Measurements from ENCODE around the gene ADAM23. TPM values are rescaled to one million over a fixed set of nuclear protein-coding genes. Genes with fewer than 3 reads are reported as not detected.

The ADAM23 gene
- total RNA-seq, 1 donor from 2014 or later: 20.2 TPM

GRCh38 chr2:206415618-206416243 lies 27.6 kb upstream of the ADAM23 start:
- H3K4me1 Mint-ChIP-seq (ENCODE audit: unreplicated experiment): no peaks in the 10 kb centered on the region
- H3K27ac Mint-ChIP-seq: no peak overlapping the region
- H3K27me3 Mint-ChIP-seq: peaks cover 17% of the 10 kb centered on the region
- H3K36me3 Mint-ChIP-seq: no peaks in the 10 kb centered on the region
- DNase-seq (ENCODE audit: extremely low spot score, unreplicated experiment): no peak
- TF ChIP-seq, protein P1, sequence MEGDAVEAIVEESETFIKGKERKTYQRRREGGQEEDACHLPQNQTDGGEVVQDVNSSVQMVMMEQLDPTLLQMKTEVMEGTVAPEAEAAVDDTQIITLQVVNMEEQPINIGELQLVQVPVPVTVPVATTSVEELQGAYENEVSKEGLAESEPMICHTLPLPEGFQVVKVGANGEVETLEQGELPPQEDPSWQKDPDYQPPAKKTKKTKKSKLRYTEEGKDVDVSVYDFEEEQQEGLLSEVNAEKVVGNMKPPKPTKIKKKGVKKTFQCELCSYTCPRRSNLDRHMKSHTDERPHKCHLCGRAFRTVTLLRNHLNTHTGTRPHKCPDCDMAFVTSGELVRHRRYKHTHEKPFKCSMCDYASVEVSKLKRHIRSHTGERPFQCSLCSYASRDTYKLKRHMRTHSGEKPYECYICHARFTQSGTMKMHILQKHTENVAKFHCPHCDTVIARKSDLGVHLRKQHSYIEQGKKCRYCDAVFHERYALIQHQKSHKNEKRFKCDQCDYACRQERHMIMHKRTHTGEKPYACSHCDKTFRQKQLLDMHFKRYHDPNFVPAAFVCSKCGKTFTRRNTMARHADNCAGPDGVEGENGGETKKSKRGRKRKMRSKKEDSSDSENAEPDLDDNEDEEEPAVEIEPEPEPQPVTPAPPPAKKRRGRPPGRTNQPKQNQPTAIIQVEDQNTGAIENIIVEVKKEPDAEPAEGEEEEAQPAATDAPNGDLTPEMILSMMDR (conservative IDR thresholded peaks at IDR 0.05): no peak
- no peak overlapping the region for H3K4me3 Mint-ChIP-seq
- no peaks in the 10 kb centered on the region for H3K9me3 Mint-ChIP-seq

GRCh38 chr2:206418968-206419367 lies 24.4 kb upstream of the ADAM23 start:
- no peak overlapping the region for H3K27ac Mint-ChIP-seq
- no peak for DNase-seq (ENCODE audit: extremely low spot score, unreplicated experiment)

GRCh38 chr2:206420721-206421120 lies 22.6 kb upstream of the ADAM23 start:
- Mint-ChIP-seq H3K27me3 (no peaks in the 10 kb centered on the region), H3K27ac (no peak overlapping the region), H3K4me3 (no peak overlapping the region), H3K36me3 (no peaks in the 10 kb centered on the region), H3K9me3 (no peaks in the 10 kb centered on the region), H3K4me1 (ENCODE audit: unreplicated experiment) (peaks cover 18% of the 10 kb centered on the region)
- DNase-seq (ENCODE audit: extremely low spot score, unreplicated experiment): no peak
- TF ChIP-seq, protein P1 (conservative IDR thresholded peaks at IDR 0.05): no peak

More at GRCh38 chr2:206418968-206419367, 24.4 kb upstream of the ADAM23 start:
- Mint-ChIP-seq H3K27me3 (peaks cover 5% of the 10 kb centered on the region), H3K4me1 (ENCODE audit: unreplicated experiment) (peaks cover 11% of the 10 kb centered on the region), H3K36me3 (no peaks in the 10 kb centered on the region), H3K9me3 (no peaks in the 10 kb centered on the region), H3K4me3 (no peak overlapping the region)
- TF ChIP-seq, protein P1 (conservative IDR thresholded peaks at IDR 0.05): no peak

GRCh38 chr2:206422493-206422892 lies 20.8 kb upstream of the ADAM23 start:
- Mint-ChIP-seq H3K36me3 (no peaks in the 10 kb centered on the region), H3K4me1 (ENCODE audit: unreplicated experiment) (peaks cover 18% of the 10 kb centered on the region), H3K27me3 (no peaks in the 10 kb centered on the region), H3K27ac (no peak overlapping the region), H3K9me3 (no peaks in the 10 kb centered on the region), H3K4me3 (no peak overlapping the region)
- TF ChIP-seq, protein P1 (conservative IDR thresholded peaks at IDR 0.05): no peak
- no peak for DNase-seq (ENCODE audit: extremely low spot score, unreplicated experiment)

DNA sequence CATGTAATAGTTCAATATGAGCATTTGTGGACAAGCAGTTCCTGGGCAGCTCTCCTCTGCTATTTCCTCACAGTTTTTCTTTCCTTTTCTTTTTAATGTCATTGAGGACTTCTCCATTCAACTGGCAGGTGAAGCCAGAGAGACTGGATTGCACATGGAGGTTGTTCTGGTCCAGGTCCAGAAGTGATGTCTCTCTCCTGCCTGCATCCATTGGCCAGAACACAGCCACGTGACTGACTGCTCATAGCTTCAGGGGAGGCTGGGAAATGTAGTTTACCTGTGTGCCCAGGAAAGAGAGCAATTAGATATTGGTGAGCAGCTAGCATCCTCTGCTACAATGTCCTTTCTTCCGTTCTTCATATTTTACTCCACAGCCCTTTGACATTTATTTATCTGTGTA lies 20.2 kb upstream of the ADAM23 start:
- TF ChIP-seq, protein P1 (conservative IDR thresholded peaks at IDR 0.05): no peak
- no peak for DNase-seq (ENCODE audit: extremely low spot score, unreplicated experiment)
- no peaks in the 10 kb centered on the region for H3K36me3 Mint-ChIP-seq
- no peak overlapping the region for H3K4me3 Mint-ChIP-seq
- H3K27me3 Mint-ChIP-seq: no peaks in the 10 kb centered on the region
- H3K4me1 Mint-ChIP-seq (ENCODE audit: unreplicated experiment): peaks cover 18% of the 10 kb centered on the region
- no peaks in the 10 kb centered on the region for H3K9me3 Mint-ChIP-seq
- no peak overlapping the region for H3K27ac Mint-ChIP-seq

Data from type B pancreatic cell (in vitro differentiated cells).